Prostate gland (tissue), 2 donors: ENCODE results near the gene TEPSIN. TPM values are rescaled to one million over a fixed set of nuclear protein-coding genes. Genes with fewer than 3 reads are reported as not detected.
A peak's percentile ranks its signal among the peaks of the same experiment; 100 is the strongest.

Source experiments
- DNase-seq: peaks from one replicate; pipeline ENCODE4 v3.0.0-alpha.2; 2019; ENCODE audit warnings: low spot score
- H3K27ac ChIP-seq, 2 donors: fragments of 200-600 bp; sonication (generic); 2 replicates each; pipeline ENCODE4 v1.5.1; 2017 to 2019
- H3K27me3 ChIP-seq: fragments of 200-600 bp; sonication (generic); replicated peaks from 2 replicates; pipeline ENCODE4 v1.5.1; 2019; ENCODE audit not compliant: insufficient read depth
- H3K36me3 ChIP-seq, 2 donors: fragments of 200-600 bp; sonication (generic); 1 replicate in 1 of 2; 2 replicates in 1 of 2; pipeline versions ENCODE4 v1.5.1 to v1.8.1; 2017 to 2019
- H3K4me1 ChIP-seq: fragments of 200-600 bp; sonication (generic); replicated peaks from 2 replicates; pipeline ENCODE4 v1.5.1; 2019
- H3K4me3 ChIP-seq, 2 donors: fragments of 200-600 bp; sonication (generic); 2 replicates each; pipeline ENCODE4 v1.5.1; 2017 to 2019
- H3K9me3 ChIP-seq: fragments of 200-600 bp; sonication (generic); 2 replicates; pipeline ENCODE4 v1.5.1; 2017
- POLR2A ChIP-seq: fragments of 450-650 bp; IDR thresholded peaks from one replicate; pipeline ENCODE4 v1.6.1; 2016; ENCODE audit warnings: antibody characterized with exemption, mild to moderate bottlenecking
- POLR2AphosphoS5 ChIP-seq: sonication (generic); formaldehyde crosslinking; IDR thresholded peaks from one replicate; pipeline ENCODE4 v1.6.1; 2017; ENCODE audit warnings: antibody characterized with exemption
- WGBS: methylation state at CpG from one replicate; pipeline ENCODE4 v1.1.5; 2018; 5-methylcytosine and 5-hydroxymethylcytosine counted together
- intact Hi-C: fragments of 100-400 bp; cut with DNase I; formaldehyde crosslinking; loops from one replicate; pipeline ENCODE4 v1.14.2; 2022
- total RNA-seq, 2 donors: library from RNA; depleted of rRNA; stranded (reverse); fragments of >200 nt; gene quantifications; one replicate each; pipeline ENCODE4 v1.1.0, GENCODE V29; 2016
- TF ChIP-seq, protein P1 (sequence below), 4 experiments: fragments of 200-600 bp in 2 of 4; fragments of 450-650 bp in 2 of 4; sonication (generic) in 2 of 4; IDR thresholded peaks; 1 replicate in 3 of 4; 2 replicates in 1 of 4; pipeline ENCODE4 v1.5.1; 2016 to 2019; ENCODE audit warnings: antibody characterized with exemption in 4 of 4, mild to moderate bottlenecking in 2 of 4, moderate library complexity in 2 of 4

The TEPSIN gene
- total RNA-seq, 2 donors from 2014 or later, result 35.6 to 81.5 TPM

- no peak overlapping the region for H3K27ac ChIP-seq
- H3K36me3 ChIP-seq, result no peaks in the 10 kb centered on the region
- intact Hi-C loops, result no loop called here
- DNase-seq, result no peak
- 78% methylated on average over 25 of the region's 27 CpGs for WGBS
- H3K4me3 ChIP-seq, result no peak overlapping the region
- no peaks in the 10 kb centered on the region for H3K27me3 ChIP-seq
- H3K4me1 ChIP-seq, result no peaks in the 10 kb centered on the region
- TF ChIP-seq POLR2AphosphoS5, result no peak
- TF ChIP-seq, protein P1, sequence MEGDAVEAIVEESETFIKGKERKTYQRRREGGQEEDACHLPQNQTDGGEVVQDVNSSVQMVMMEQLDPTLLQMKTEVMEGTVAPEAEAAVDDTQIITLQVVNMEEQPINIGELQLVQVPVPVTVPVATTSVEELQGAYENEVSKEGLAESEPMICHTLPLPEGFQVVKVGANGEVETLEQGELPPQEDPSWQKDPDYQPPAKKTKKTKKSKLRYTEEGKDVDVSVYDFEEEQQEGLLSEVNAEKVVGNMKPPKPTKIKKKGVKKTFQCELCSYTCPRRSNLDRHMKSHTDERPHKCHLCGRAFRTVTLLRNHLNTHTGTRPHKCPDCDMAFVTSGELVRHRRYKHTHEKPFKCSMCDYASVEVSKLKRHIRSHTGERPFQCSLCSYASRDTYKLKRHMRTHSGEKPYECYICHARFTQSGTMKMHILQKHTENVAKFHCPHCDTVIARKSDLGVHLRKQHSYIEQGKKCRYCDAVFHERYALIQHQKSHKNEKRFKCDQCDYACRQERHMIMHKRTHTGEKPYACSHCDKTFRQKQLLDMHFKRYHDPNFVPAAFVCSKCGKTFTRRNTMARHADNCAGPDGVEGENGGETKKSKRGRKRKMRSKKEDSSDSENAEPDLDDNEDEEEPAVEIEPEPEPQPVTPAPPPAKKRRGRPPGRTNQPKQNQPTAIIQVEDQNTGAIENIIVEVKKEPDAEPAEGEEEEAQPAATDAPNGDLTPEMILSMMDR (IDR thresholded peaks at IDR 0.05), result peak in 1 of 4 experiments; percentile 10
- no peaks in the 10 kb centered on the region for H3K9me3 ChIP-seq
Measured at GRCh38 chr17:81189670-81190530, 49.0 kb downstream of the TEPSIN start.

GRCh38 chr17:81189016-81189415 is 49.8 kb downstream of the TEPSIN start:
- intact Hi-C loops, result no loop called here
- DNase-seq, result no peak
- 86% methylated on average over 5 of the region's 7 CpGs for WGBS

DNA sequence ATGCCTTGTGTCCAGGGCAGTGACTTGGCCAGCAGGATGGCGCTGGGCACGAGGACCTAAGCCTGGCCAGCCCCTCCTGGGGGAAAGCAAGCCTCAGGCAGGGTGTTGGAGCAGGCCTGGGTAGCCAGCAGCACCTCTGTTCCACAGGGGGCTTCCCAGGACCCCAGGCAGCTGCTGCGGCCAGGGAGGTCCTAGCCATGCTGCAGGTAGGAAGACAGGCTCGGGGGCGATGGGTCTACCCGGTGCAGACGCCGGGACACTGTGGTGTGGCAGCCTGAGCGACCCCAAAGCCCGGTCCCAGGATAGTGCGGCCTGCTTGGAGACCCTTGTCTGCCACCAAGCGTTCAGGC is 50.4 kb downstream of the TEPSIN start:
- DNase-seq, result no peak
- intact Hi-C loops, result no loop called here
- H3K27ac ChIP-seq, result no peak overlapping the region
- TF ChIP-seq, protein P1 (IDR thresholded peaks at IDR 0.05), result no peak
- no peak for TF ChIP-seq POLR2AphosphoS5
- no peak for TF ChIP-seq POLR2A
- no peak overlapping the region for H3K4me3 ChIP-seq
- H3K36me3 ChIP-seq, result no peaks in the 10 kb centered on the region
- H3K9me3 ChIP-seq, result no peaks in the 10 kb centered on the region
- H3K4me1 ChIP-seq, result no peaks in the 10 kb centered on the region
- H3K27me3 ChIP-seq, result no peaks in the 10 kb centered on the region
- WGBS, result 99% methylated on average over 11 of the region's 12 CpGs

More at GRCh38 chr17:81189016-81189415, 49.8 kb downstream of the TEPSIN start:
- Histone ChIP-seq H3K9me3 (no peaks in the 10 kb centered on the region), H3K4me1 (no peaks in the 10 kb centered on the region), H3K27me3 (no peaks in the 10 kb centered on the region), H3K4me3 (no peak overlapping the region), H3K27ac (no peak overlapping the region), H3K36me3 (no peaks in the 10 kb centered on the region)
- TF ChIP-seq POLR2A (no peak), POLR2AphosphoS5 (no peak)
- TF ChIP-seq, protein P1 (IDR thresholded peaks at IDR 0.05), result no peak

GRCh38 chr17:81187586-81188490 is 51.0 kb downstream of the TEPSIN start:
- 89% methylated on average over 26 of the region's 26 CpGs for WGBS
- intact Hi-C loops, result no loop called here
- Histone ChIP-seq H3K4me3 (no peak overlapping the region), H3K4me1 (no peaks in the 10 kb centered on the region), H3K27me3 (no peaks in the 10 kb centered on the region), H3K27ac (no peak overlapping the region), H3K36me3 (no peaks in the 10 kb centered on the region), H3K9me3 (no peaks in the 10 kb centered on the region)
- no peak for DNase-seq
- no peak for TF ChIP-seq POLR2AphosphoS5
- TF ChIP-seq POLR2A, result no peak
- TF ChIP-seq, protein P1 (IDR thresholded peaks at IDR 0.05), result no peak
